T-helper 1 cell (primary cell): ENCODE results near the gene MS4A5.
A peak's percentile ranks its signal among the peaks of the same experiment; 100 is the strongest.

ENCODE experiments used
- DNase-seq, 5 donors: peaks; one replicate each; pipeline ENCODE4 v3.0.0-alpha.2; 2012 to 2020

The MS4A5 gene

GRCh38 chr11:60485987-60486386, 56.6 kb downstream of the MS4A5 start:
- DNase-seq, result peak in 2 of 5 donors; percentile 6 to 23

DNA sequence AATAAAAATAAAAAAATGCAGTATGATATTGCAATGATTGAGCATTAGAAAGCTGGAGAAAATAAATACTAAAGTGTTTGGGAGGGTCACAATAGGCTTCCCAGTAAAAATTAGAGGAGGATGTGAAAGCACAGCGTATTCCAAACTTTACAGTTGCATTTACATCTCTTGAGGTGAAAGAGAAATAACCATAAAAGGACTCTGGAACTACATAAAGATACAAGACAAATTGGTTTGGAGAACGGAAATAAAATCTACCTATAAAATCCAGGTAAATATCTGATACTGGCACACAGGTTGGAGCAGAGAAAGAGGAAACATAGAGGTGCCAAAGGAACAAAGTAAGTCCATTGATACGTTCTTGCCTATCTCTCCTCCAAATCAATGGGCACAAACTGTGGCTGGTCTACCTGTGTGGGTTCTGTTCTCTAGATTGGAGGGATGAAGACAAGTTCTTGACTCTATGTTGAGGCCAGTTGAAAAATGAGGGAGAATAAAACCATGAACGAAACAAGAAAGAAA, 63.2 kb downstream of the MS4A5 start, which contains the start of gene MS4A12:
TSS of gene MS4A12 (plus strand) at position 291 of the 522 bp plus-strand sequence. CDS start 4,541 bp downstream, outside the sequence.
- DNase-seq, result no peak

DNA sequence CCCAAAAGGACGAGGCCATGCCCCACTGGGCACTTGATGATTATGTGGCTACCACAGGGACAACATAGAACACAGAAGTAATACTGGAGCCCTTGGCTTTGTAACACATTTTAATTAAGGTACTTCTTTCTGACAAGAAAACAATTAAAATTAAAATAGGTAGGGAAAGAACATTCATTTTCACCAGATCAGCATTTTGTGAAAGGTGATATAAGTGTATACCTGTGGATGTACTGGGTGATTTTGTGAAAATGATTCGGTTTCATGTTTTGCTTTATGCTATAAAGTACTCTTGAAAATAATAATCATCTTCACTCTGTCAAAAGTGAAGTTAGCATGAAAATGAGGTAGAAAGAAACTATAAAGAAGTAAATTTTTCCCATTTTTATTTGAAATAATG, 64.1 kb downstream of the MS4A5 start:
- no peak for DNase-seq
